GF-D8 (cell line): ENCODE data around the gene COL18A1.
"Not testable (repeated sequence)": the region's sequence is repeated elsewhere in the genome, so short reads cannot be mapped to it uniquely, and the experiment has no call there.

ENCODE experiments used
- DNase-seq: peaks from one replicate; lab custom pipeline; 2025; lab: John Stamatoyannopoulos, UW

Gene COL18A1

DNA sequence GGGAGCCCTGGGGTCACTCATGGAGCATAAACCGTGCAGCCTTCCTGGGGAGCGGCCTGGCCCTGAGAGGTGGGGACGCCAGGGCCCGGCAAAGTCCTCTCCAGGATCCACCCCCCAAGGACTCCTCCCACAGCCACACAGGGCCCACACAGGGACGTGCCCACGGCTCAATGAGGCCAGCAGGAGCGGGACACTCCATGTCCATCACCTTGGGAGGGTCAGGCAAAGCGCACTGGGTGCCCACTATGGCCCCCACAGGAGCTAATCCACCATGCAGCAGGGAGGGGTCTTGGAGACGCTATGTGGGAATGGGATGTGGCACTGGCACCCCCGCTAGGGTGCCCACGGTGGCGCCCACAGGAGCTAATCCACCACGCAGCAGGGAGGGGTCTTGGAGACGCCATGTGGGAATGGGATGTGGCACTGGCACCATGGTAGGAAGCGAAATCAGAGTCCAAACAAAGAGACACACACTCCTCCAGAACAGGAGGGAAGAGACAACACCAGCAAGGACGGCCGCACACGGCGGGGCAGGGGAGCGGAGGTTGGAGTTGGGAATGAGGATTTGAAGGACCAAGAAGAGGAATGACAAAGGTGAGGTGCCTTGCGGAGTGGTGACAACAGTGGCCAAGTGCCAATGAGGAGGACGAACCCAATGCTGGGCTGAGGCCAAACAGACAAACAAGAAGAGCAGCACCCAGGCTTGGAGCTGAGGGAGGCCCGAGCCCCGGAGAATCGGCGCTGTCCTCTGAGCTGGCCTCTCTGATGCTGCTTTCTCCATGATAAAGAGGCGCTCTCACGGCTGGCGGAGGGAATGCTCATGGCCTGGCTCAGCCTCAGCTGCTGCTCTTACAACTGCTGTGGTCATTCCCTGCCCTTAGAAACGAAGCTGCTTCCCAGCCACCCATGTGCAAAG, 155.4 kb downstream of the COL18A1 start:
- no peak for DNase-seq

DNA sequence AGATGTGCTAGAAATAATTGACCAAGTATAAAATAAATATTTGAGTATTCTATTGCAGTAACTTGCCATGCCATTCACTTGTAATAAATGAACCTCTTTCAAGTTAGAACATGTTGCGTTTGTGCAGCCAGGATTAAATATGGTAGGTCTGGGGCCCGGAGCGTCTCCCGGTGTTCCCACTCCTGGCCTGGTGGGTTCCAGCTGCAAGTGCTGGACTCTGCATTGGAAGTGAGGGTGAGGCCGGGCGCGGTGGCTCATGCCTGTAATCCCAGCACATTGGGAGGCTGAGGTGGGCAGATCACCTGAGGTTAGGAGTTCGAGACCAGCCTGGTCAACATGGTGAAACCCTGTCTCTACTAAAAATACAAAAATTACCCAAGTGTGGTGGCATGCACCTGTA, 156.3 kb downstream of the COL18A1 start:
- not testable (repeated sequence) for DNase-seq

DNA sequence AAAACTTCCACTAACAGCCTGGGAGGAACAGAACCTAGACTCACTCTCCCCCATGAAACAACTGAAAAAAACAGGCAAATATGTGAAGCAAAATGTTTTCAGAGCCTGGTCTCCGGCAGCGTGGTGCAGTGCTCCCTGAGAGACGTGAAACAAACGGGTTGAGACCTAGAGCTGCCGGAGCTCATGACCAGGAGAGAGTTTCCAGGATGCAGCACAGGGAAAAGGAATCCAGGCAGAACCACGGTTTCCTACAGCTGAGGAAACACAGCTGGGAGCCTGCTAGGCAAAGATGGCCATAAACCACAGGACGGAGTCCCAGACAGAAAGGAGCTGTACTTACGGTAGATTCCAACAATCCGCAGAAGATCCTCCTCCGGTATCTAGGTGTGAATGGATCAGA, 157.4 kb downstream of the COL18A1 start:
- no peak for DNase-seq

DNA sequence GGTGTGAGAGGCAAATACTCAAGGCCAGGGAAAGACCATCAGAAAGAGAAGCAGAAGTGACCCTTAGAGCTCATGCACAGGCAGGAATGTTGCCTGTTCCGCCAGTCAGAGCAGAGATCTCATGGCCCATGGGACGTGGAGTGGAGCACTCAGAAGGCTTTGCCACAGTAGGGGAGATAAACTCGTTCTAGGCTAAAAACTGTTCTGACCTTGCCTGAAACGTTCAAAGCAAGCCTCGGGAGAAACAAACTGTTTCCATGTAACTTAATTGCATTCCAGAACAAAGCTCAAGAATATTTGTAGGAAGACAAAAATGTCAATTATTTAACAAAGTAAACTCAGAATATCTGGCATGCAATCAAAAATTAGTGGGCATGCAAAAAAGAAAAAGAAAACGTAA, 158.0 kb downstream of the COL18A1 start:
- DNase-seq = no peak
